Left ventricle myocardium inferior (tissue), 1 donor: ENCODE measurements around the gene NSMCE4A. TPM values are rescaled to one million over a fixed set of nuclear protein-coding genes. Genes with fewer than 3 reads are reported as not detected.

Experiments
- DNase-seq: peaks from one replicate; pipeline ENCODE4 v3.0.0-alpha.2; 2020
- H3K27ac ChIP-seq: fragments of 200-600 bp; replicated peaks from 2 replicates; pipeline ENCODE4 v1.8.0; 2021
- H3K27me3 ChIP-seq: fragments of 200-600 bp; 2 replicates; pipeline ENCODE4 v1.8.0; 2021; ENCODE audit warnings: low read depth
- H3K36me3 ChIP-seq: fragments of 200-600 bp; 2 replicates; pipeline ENCODE4 v1.8.0; 2021
- H3K4me1 ChIP-seq: fragments of 200-600 bp; 2 replicates; pipeline ENCODE4 v1.8.0; 2021
- H3K4me3 ChIP-seq: fragments of 200-600 bp; 2 replicates; pipeline ENCODE4 v1.8.0; 2021; ENCODE audit warnings: mild to moderate bottlenecking, moderate library complexity
- H3K9me3 ChIP-seq: fragments of 200-600 bp; replicated peaks from 2 replicates; pipeline ENCODE4 v1.8.0; 2021
- CTCF ChIP-seq: fragments of 200-600 bp; IDR thresholded peaks from 2 replicates; pipeline ENCODE4 v1.8.0; 2021; ENCODE audit warnings: antibody characterized with exemption, mild to moderate bottlenecking, borderline replicate concordance
- intact Hi-C: fragments of 100-400 bp; cut with micrococcal nuclease; formaldehyde crosslinking; loops from one replicate; pipeline ENCODE4 v1.11.0; 2022
- total RNA-seq: library from RNA; stranded (reverse); fragmentation: NEBNext Ultra II Directional; extraction: Animal tissue kit (Norgen Biotek cat#: 25700); gene quantifications from one replicate; pipeline ENCODE4 v1.2.1, GENCODE V29; 2021
- donor health status: DM: no; HTN: yes; CAD: no; lungs with severe emphysema.

Gene NSMCE4A
- total RNA-seq, 1 donor from 2014 or later: 24.1 TPM

- Histone ChIP-seq H3K4me3 (no peak overlapping the region), H3K27me3 (no peaks in the 10 kb centered on the region), H3K4me1 (no peaks in the 10 kb centered on the region), H3K9me3 (no peaks in the 10 kb centered on the region), H3K36me3 (peaks cover 74% of the 10 kb centered on the region), H3K27ac (no peak overlapping the region)
- DNase-seq: no peak
- TF ChIP-seq CTCF: no peak
- intact Hi-C loops: no loop called here
These were observed 15.3 kb downstream of the NSMCE4A start for GRCh38 chr10:121959671-121960070.

GRCh38 chr10:121956111-121957061, 18.6 kb downstream of the NSMCE4A start:
- no peak for TF ChIP-seq CTCF
- intact Hi-C loops: no loop called here
- no peak overlapping the region for H3K4me3 ChIP-seq
- peaks cover 65% of the 10 kb centered on the region for H3K36me3 ChIP-seq
- no peaks in the 10 kb centered on the region for H3K27me3 ChIP-seq
- no peaks in the 10 kb centered on the region for H3K4me1 ChIP-seq
- H3K9me3 ChIP-seq: no peaks in the 10 kb centered on the region
- no peak for DNase-seq
- no peak overlapping the region for H3K27ac ChIP-seq

- TF ChIP-seq CTCF: no peak
- intact Hi-C loops: no loop called here
- H3K9me3 ChIP-seq: no peaks in the 10 kb centered on the region
- no peaks in the 10 kb centered on the region for H3K27me3 ChIP-seq
- no peak overlapping the region for H3K27ac ChIP-seq
- no peaks in the 10 kb centered on the region for H3K4me1 ChIP-seq
- no peak overlapping the region for H3K4me3 ChIP-seq
- no peak for DNase-seq
- H3K36me3 ChIP-seq: peaks cover 30% of the 10 kb centered on the region
These were observed 22.8 kb downstream of the NSMCE4A start for GRCh38 chr10:121952226-121952625.

GRCh38 chr10:121949451-121949850, 25.6 kb downstream of the NSMCE4A start:
- no peak overlapping the region for H3K27ac ChIP-seq

GRCh38 chr10:121949049-121949448, 26.0 kb downstream of the NSMCE4A start:
- no peak overlapping the region for H3K4me3 ChIP-seq
- no peaks in the 10 kb centered on the region for H3K9me3 ChIP-seq
- TF ChIP-seq CTCF: no peak
- no peaks in the 10 kb centered on the region for H3K4me1 ChIP-seq
- DNase-seq: no peak
- no peak overlapping the region for H3K27ac ChIP-seq
- peaks cover 2% of the 10 kb centered on the region for H3K36me3 ChIP-seq
- intact Hi-C loops: no loop called here
- H3K27me3 ChIP-seq: no peaks in the 10 kb centered on the region

More at GRCh38 chr10:121949451-121949850, 25.6 kb downstream of the NSMCE4A start:
- DNase-seq: no peak
- H3K36me3 ChIP-seq: peaks cover 6% of the 10 kb centered on the region
- no peaks in the 10 kb centered on the region for H3K9me3 ChIP-seq
- intact Hi-C loops: no loop called here
- H3K4me3 ChIP-seq: no peak overlapping the region
- no peak for TF ChIP-seq CTCF
- H3K27me3 ChIP-seq: no peaks in the 10 kb centered on the region
- no peaks in the 10 kb centered on the region for H3K4me1 ChIP-seq
